Sigmoid colon (tissue), 7 donors: Measurements from ENCODE around the gene COL6A5. TPM values are rescaled to one million over a fixed set of nuclear protein-coding genes. Genes with fewer than 3 reads are reported as not detected.

Source experiments
- DNase-seq: peaks from one replicate; pipeline ENCODE4 v3.0.0-alpha.2; 2019
- H3K27ac ChIP-seq, 4 donors: fragments of 200-600 bp; sonication (generic); one replicate each; pipeline ENCODE4 v1.5.1; 2016 to 2019; ENCODE audit warnings: mild to moderate bottlenecking in 1 of 4
- H3K27me3 ChIP-seq, 3 donors: fragments of 200-600 bp; sonication (generic); one replicate each; pipeline ENCODE4 v1.5.1; 2019; ENCODE audit warnings: mild to moderate bottlenecking in 1 of 3
- H3K36me3 ChIP-seq, 4 donors: fragments of 200-600 bp; sonication (generic); one replicate each; pipeline ENCODE4 v1.5.1; 2016 to 2019
- H3K4me1 ChIP-seq, 4 donors: fragments of 200-600 bp; sonication (generic); one replicate each; pipeline ENCODE4 v1.5.1; 2017 to 2019
- H3K4me3 ChIP-seq, 4 donors: fragments of 200-600 bp; sonication (generic); one replicate each; pipeline ENCODE4 v1.5.1; 2017 to 2019; ENCODE audit warnings: mild to moderate bottlenecking in 2 of 4, moderate library complexity in 1 of 4
- H3K9me3 ChIP-seq, 4 donors: fragments of 200-600 bp in 3 of 4; sonication (generic) in 3 of 4; one replicate each; pipeline versions ENCODE4 v1.5.1 to v1.6.1; 2013 to 2019
- CTCF ChIP-seq, 4 experiments: fragments of 450-650 bp in 3 of 4; fragments of 200-600 bp in 1 of 4; IDR thresholded peaks; one replicate each; pipeline ENCODE4 v1.5.1; 2016 to 2019; ENCODE audit warnings: antibody characterized with exemption in 4 of 4, mild to moderate bottlenecking in 3 of 4, moderate library complexity in 2 of 4
- EP300 ChIP-seq, 4 donors: sonication (generic); formaldehyde crosslinking; IDR thresholded peaks; one replicate each; pipeline ENCODE4 v1.6.1; 2017; ENCODE audit warnings: antibody characterized with exemption in 4 of 4
- POLR2A ChIP-seq, 2 donors: fragments of 450-650 bp; IDR thresholded peaks; one replicate each; pipeline ENCODE4 v1.6.1; 2016; ENCODE audit warnings: antibody characterized with exemption in 2 of 2, mild to moderate bottlenecking in 2 of 2, moderate library complexity in 2 of 2
- POLR2AphosphoS5 ChIP-seq, 4 donors: sonication (generic); formaldehyde crosslinking; IDR thresholded peaks; one replicate each; pipeline ENCODE4 v1.6.1; 2017; ENCODE audit warnings: antibody characterized with exemption in 4 of 4
- WGBS, 2 donors: extraction: QIAGEN DNeasy Blood & Tissue Kit; methylation state at CpG; one replicate each; pipeline ENCODE4 v1.1.7; 2013; 5-methylcytosine and 5-hydroxymethylcytosine counted together
- intact Hi-C: fragments of 100-400 bp; cut with DNase I; formaldehyde crosslinking; loops from one replicate; pipeline ENCODE4 v1.15.1; 2023
- polyA plus RNA-seq, 3 donors: library from polyadenylated mRNA; stranded (reverse); fragments of 200-250 nt; gene quantifications; one replicate each; pipeline ENCODE4 v1.2.3, GENCODE V29; 2013
- total RNA-seq, 4 donors: library from RNA; depleted of rRNA; stranded (reverse); fragments of >200 nt; gene quantifications; one replicate each; pipeline ENCODE4 v1.1.0, GENCODE V29; 2016
- donor health status: healthy with polysubstance abuse.
- donor health status: Bipolar disorder and iron deficiency.
- donor health status: healthy.

The COL6A5 gene
- total and polyA plus RNA-seq, 7 donors, result 0.09 TPM; not detected in 6

- TF ChIP-seq EP300 (IDR thresholded peaks at IDR 0.05), result no peak
- no peak for TF ChIP-seq CTCF (IDR thresholded peaks at IDR 0.05)
- TF ChIP-seq POLR2A (IDR thresholded peaks at IDR 0.05), result no peak
- TF ChIP-seq POLR2AphosphoS5 (IDR thresholded peaks at IDR 0.05), result no peak
- intact Hi-C loops, result no loop called here
- 19 to 43% methylated on average over 1 of the region's 1 CpG for WGBS, 2 donors
- Histone ChIP-seq H3K27ac (no peak overlapping the region), H3K27me3 (no peaks in the 10 kb centered on the region), H3K36me3 (no peaks in the 10 kb centered on the region), H3K4me1 (peaks cover 0 to 8% (median 0%) of the 10 kb centered on the region in 4 donors), H3K9me3 (no peaks in the 10 kb centered on the region), H3K4me3 (no peak overlapping the region)
- DNase-seq, result no peak
These were observed 80.0 kb downstream of the COL6A5 start for GRCh38 chr3:130425484-130425883.

- H3K27me3 ChIP-seq, result no peaks in the 10 kb centered on the region
- no peak overlapping the region for H3K27ac ChIP-seq
- DNase-seq, result no peak
- no peak for TF ChIP-seq EP300 (IDR thresholded peaks at IDR 0.05)
- no peak for TF ChIP-seq POLR2AphosphoS5 (IDR thresholded peaks at IDR 0.05)
- no peak for TF ChIP-seq CTCF (IDR thresholded peaks at IDR 0.05)
- no peak for TF ChIP-seq POLR2A (IDR thresholded peaks at IDR 0.05)
- H3K9me3 ChIP-seq, result no peaks in the 10 kb centered on the region
- whole genome bisulfite sequencing, 2 donors, result 73 to 81% methylated on average over 5 of the region's 5 CpGs
- peaks cover 0 to 8% (median 0%) of the 10 kb centered on the region in 4 donors for H3K4me1 ChIP-seq
- intact Hi-C loops, result no loop called here
- H3K4me3 ChIP-seq, result no peak overlapping the region
- H3K36me3 ChIP-seq, result no peaks in the 10 kb centered on the region
These were observed 80.7 kb downstream of the COL6A5 start for GRCh38 chr3:130426206-130426605.

GRCh38 chr3:130428871-130429712 is 83.6 kb downstream of the COL6A5 start:
- no peak overlapping the region for H3K27ac ChIP-seq
- TF ChIP-seq CTCF (IDR thresholded peaks at IDR 0.05), result no peak
- TF ChIP-seq POLR2AphosphoS5 (IDR thresholded peaks at IDR 0.05), result no peak
- TF ChIP-seq POLR2A (IDR thresholded peaks at IDR 0.05), result no peak
- no peak for TF ChIP-seq EP300 (IDR thresholded peaks at IDR 0.05)

GRCh38 chr3:130429713-130430023 is 84.2 kb downstream of the COL6A5 start:
- Histone ChIP-seq H3K27me3 (no peaks in the 10 kb centered on the region), H3K27ac (no peak overlapping the region), H3K9me3 (no peaks in the 10 kb centered on the region), H3K4me1 (peaks cover 0 to 8% (median 0%) of the 10 kb centered on the region in 4 donors), H3K4me3 (no peak overlapping the region), H3K36me3 (no peaks in the 10 kb centered on the region)
- no peak for DNase-seq
- intact Hi-C loops, result no loop called here
- TF ChIP-seq CTCF (IDR thresholded peaks at IDR 0.05) (no peak), POLR2A (IDR thresholded peaks at IDR 0.05) (no peak), POLR2AphosphoS5 (IDR thresholded peaks at IDR 0.05) (no peak), EP300 (IDR thresholded peaks at IDR 0.05) (no peak)
- 29 to 50% methylated on average over 2 of the region's 2 CpGs for WGBS, 2 donors

More at GRCh38 chr3:130428871-130429712, 83.6 kb downstream of the COL6A5 start:
- DNase-seq, result no peak
- Histone ChIP-seq H3K27me3 (no peaks in the 10 kb centered on the region), H3K36me3 (no peaks in the 10 kb centered on the region), H3K4me3 (no peak overlapping the region), H3K4me1 (peaks cover 0 to 8% (median 0%) of the 10 kb centered on the region in 4 donors), H3K9me3 (no peaks in the 10 kb centered on the region)
- WGBS, 2 donors, result 57 to 64% methylated on average over 5 of the region's 5 CpGs
- intact Hi-C loops, result no loop called here
